GM19193 (cell line): ENCODE measurements around the gene CHSY1.

Source experiments
- POLR2A ChIP-seq: IDR thresholded peaks from 4 replicates; pipeline ENCODE4 v1.6.1; 2011; ENCODE audit not compliant: insufficient read depth, insufficient read length; ENCODE audit errors: extremely low read depth

CHSY1 gene

DNA sequence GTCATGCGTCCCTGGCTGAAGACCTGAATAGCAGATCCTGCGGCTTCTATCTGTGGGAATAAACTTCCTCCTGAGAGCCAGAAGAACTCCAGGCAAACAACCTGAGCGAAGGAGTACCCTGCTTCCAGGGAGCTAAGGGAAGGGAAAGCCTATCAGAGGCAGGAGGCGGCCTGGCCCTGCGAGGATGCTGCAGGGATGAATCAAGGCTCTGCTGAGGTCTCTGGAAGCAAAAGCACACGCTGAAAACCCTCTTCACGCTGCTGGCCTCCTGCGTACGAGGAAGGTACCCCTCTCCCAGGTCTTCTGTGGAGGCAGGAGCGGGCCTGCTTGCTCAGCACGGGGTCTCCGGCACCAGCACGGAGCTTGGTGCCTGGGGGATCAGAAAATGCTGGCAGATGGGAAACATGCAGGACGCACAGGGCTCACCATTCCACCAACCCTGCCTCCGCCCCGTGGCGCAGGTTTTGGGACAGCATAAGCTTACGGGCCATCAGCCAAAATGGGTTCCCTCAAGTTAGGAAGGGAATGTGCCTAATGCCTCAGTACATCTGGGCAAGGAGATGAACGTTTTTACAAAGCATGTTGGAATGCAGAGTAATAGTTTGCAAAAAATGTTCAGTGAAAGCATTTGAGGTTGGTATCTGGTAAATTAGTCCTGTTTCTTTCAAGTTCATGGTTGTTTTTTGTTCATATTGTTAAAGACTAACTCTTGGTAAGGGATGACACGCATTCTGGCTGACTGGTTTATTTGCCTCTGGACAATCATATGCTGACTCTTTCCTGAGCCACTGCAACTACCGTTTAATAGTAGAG, 72.3 kb downstream of the CHSY1 start:
- no peak for TF ChIP-seq POLR2A

DNA sequence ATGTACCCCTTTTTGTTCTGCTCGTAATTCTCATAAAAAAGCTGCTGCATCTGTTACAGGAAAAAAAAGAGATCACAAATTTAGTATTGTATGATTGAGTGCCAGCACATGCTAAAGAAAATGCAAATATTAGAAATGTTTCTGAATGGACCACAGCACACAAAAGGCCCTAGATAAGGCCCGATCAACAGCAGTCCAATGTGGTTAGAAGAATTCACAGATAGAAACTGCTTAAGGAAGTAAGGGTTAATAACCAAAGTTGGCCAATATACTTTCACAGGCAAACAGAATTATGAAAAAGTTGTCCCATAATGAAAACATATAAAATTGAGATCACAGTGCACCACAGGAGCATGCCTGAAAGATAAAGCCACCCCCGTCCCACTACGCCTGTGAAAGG, 72.9 kb downstream of the CHSY1 start:
- TF ChIP-seq POLR2A: no peak

DNA sequence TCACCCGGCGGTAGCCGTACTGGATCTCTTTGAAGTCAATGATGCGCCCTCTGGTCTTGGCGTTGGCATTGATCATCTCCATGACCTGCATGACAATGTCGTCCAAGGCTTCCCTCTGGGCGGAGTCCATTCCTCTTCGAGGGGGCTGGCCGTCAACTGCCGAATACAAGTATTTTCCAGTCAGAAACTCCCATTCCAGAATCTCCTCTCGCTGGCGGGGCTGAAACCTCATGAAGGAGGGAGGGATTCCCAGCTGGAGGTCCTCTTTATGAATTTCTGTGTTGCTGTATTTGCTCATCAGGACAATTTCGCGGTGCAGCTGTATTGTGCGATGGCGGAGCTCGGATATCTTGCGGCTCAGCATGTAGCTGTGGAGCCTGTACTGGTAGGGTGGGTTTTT, 73.4 kb downstream of the CHSY1 start:
- no peak for TF ChIP-seq POLR2A

DNA sequence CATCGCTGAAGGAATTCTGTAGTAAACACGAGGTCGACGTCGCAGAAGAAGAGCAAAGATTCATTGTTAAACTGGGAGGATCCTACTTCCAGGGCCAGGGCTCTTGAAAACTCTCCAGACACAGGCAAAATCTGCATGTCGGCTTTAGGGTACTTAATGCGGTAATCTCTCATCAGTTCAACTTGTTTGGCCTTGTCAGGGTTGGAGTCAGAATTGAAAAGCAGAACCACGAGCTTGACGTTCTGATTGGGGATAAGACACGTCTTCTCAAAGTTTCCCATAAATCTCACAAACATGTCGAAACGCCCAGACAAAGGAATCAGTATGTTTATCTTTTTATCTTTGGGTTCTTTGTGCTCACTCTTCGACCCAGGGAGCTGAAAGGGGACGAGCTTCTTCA, 74.0 kb downstream of the CHSY1 start:
- no peak for TF ChIP-seq POLR2A

DNA sequence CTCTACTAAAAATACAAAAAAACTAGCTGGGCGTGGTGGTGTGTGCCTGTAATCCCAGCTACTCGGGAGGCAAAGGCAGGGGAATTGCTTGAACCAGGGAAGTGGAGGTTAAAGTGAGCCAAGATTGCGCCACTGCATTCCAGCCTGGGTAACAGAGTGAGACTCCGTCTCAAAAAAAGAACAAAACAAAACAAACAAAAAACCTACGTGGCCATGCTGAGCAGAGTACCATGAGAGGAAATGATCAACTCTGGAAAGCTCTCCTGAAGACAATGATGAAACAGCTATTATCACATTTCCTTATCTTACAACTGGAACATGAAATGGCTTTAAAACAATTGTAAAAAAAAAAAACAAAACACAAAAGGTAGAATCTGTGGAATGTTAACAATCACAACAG, 75.2 kb downstream of the CHSY1 start:
- TF ChIP-seq POLR2A: no peak

DNA sequence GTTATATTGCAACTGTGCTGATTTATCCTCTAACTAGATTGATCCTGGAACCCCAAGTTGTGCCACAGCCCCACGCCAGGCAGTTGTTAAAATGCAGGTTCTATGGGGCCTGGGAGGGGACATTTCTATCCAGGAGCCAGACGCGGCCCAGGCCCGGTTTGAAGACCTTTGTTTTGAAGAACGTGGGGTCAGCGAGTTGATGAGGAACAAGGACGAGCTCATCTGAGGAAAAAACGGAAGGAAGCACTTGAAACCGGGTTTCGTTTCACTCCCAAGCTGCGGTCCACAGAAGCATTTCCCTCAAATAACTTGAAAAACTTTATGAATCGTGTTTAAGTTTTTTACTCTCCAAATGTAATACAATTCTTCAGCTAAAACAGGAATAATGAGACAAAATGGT, 76.4 kb downstream of the CHSY1 start:
- no peak for TF ChIP-seq POLR2A

DNA sequence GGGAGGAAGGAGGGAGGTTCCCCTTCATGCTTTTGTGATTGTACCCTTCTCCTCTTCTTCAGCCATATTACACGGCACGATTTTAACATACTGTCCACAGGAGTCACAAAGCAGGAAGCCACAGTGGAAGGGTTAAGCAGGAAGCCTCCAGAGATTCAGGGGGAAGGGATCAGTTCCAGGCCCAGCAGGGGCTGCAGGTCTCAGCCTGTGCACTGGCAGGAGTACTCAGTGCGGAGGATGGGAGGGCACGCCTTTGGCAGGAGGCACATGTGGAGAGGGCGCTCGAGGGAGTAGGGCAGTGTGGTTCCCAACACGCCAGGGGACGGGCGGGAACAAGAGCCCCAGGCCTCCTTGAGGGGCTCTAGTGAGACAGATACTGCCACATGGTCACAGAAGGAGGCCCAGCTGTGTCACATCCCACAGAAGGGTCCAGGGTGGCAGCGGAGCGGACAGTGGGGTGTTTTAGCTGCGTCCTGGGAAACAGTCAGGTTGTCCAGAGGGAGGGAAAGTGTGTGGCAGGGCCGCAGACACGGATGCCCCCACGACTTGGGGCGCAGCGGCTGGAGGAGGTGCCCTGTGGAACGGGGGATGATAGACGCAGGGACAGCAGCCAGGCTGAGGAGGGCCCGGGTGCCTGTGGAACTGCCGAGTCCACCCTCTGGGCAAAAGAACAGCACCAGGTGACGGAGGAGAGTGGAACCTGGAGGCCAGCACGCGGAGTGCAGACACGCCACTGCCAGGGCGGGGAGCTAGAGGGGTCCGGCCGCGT, 77.5 kb downstream of the CHSY1 start:
- TF ChIP-seq POLR2A: no peak

DNA sequence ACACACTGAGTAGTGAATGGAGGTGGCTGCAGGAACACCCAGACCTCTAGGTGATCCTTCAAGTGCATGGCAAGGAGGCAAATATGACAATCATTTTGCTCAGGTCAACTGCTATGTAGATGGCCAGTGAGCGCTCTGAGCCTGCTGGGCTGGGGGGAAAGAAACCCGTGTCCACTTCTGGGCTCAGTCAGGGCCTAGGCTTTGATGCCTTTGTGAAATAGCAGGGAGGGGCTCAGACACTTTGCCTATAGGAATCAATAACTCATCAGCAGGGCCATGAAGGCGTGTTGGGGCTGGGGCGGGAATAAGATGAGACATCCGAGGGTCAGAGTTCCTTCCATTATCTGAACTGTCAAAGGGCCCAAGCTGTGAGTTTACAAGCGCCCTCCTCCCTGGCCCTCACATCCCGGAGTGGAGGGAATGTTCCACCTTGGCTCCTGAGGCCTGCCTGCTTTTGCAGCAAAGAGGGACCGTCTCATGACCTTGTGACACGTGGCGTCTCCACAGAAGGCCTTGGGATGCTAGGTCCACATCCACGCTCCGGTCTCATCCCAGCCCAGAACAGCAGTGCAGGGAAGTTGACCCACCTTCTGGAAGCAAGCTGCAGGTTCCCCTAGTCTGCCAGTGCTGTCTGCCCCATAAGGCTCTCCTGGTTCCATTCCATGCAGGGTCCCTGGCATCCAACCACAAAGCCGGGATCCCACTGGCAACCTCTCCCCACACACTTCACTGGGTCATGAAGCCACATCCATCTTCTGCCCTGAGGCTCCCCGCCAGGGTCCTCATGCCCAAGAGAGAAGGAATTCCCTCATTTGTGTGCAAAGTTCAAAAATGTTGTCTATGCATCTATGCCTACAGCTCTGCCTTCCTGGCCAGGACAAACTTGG, 78.4 kb downstream of the CHSY1 start:
- TF ChIP-seq POLR2A: no peak

DNA sequence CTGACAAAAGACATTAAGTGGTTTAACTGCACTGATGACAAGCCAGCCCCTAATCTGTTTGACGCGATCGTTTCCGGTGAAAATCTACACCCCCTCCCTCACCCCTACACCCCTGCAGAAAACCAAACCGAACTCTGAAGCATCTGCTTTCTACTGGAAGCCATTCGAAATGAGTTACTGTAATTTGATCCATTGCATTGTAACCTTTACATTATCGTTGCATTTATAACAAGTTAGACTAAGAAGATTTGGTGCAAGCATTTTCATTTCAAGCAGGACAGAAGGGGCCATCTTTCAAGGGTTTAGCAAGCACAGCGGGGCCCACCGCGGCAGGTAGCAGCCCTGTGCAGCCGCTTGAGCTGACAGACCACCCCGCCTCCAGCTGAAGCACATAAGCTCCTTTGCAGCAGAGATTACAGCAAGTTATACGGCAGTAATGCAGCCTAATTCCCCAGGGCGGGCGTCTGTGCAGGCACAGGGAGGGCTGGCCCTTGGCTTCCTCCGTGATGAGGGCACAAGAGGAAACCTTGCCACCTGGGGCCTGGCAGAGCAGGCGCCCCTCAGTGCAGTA, 79.3 kb downstream of the CHSY1 start:
- no peak for TF ChIP-seq POLR2A

DNA sequence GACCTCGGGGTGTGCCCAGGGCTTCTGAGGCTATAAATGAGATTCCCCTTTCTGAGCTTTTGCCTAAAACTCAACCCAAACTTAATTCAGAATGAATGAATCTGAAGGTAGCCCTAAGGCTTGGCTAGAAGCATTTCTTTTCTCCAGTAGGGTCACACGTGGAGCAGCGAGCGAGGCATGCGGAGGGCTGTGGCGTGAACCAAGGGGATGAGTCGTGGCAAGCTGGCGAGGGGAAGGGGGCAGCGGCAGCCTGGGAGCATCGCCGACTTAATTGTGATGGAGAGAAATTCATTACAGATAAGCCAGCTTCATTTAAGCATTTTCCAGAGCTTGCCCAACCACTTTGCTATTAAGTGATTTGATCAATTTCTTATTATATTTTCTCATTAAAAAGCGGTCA, 79.9 kb downstream of the CHSY1 start:
- no peak for TF ChIP-seq POLR2A

DNA sequence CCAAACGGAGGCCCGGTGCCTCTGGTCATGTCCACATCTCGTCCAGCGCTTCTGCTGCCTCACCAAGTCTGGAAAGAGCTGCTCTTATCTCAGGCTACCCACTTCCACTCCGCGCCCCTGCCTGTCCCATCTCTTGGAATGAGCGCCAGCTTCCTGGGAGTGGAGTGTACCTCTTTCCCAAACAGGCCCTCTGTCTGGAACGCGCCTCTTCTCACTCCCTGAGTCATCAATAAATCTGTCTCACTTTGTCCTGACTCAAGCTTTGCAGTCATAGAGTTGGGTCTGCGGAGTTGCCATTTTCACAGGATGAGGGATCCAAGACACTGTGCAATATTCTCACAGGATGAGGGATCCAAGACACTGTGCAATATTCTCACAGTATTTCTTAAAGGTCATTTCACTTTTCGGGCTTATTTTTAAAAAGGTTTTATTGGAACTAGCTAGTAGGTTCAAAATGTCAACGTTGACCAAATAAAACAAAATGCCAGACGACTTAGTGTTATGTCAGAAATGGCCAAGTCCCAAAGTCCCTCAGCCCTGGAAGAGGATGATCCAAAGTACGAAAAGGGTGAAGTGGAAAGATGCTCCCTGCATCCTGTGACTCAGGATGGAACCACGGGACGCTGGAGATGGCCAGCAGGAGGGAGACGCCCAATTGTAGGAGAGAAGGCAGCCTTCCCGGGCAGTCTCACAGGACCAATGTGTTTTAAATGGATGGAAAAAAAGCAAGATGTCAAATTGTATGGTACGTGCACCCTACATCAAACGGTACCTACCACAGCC, 81.1 kb downstream of the CHSY1 start:
- no peak for TF ChIP-seq POLR2A

DNA sequence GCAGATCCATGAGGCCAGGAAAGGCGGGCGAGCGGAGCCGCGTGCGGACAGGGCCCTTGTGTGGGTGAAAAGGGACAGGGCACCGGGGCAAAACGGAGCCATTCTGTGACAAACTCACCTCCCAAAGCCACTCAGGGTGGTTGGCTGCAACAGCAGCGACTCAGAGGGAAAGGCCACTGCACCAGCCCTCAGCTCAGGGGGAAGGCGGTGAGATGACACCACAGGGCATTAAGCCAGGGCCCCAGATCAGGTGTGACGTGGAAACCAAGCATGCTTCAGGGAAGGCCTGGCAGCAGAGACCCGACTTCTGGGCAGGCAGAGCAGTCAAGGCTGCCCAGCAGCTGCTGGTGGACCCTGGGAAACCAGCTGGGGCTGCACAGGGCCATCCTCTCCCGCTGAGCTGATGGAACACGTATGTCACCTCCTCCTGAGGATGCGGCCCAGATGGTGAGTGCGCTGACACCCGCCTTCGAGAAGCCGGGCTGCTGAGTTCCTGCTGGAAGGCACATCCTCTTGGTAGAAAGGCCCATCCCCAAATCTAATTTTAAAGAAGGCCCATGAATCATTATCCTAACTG, 82.3 kb downstream of the CHSY1 start:
- no peak for TF ChIP-seq POLR2A

DNA sequence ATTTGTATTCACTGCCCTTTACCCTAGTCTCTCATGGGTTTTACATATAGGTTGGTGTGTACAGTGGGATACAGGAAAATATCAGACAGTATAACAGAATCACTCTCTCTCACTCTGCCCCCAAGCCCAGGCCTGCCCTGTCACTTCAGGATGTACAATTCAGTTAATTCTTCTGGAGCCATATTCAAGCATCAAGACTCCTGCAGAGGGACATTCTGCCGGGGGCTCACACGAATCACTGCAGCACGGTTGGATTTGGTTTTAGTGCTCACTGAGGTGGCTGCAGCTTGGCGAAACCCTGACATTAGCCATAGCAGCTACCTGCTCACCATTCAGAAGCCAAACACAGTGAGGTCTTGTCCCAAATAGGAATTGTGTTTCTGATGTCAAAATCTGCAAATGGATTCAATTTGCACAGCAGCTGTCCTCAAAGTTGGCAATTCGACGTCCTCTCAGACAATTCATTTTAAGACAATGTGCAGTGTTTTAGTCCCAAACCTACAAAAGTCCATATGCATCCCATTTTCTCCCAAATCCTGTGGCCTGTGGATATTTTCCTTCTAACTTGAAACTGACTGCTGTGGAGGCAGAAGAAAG, 82.9 kb downstream of the CHSY1 start:
- TF ChIP-seq POLR2A: no peak
